Measurements from ENCODE around the gene MCM3AP. TPM values are rescaled to one million over a fixed set of nuclear protein-coding genes. Genes with fewer than 3 reads are reported as not detected.

MCM3AP gene
- total RNA-seq, 2 donors from 2014 or later: 52.7 to 102 TPM

GRCh38 chr21:46253610-46254124 is 31.7 kb downstream of the MCM3AP start:
- H3K9me3 ChIP-seq: no peaks in the 10 kb centered on the region
- WGBS, 2 donors: 77 to 87% methylated on average over 6 to 8 of the region's 8 CpGs
- TF ChIP-seq CTCF (IDR thresholded peaks at IDR 0.05): no peak
- TF ChIP-seq POLR2A (IDR thresholded peaks at IDR 0.05): no peak
- H3K4me1 ChIP-seq: no peaks in the 10 kb centered on the region
- no peaks in the 10 kb centered on the region for H3K27me3 ChIP-seq
- no peak overlapping the region for H3K27ac ChIP-seq
- DNase-seq (no peak), ATAC-seq (no peak)
- no peak overlapping the region for H3K4me3 ChIP-seq
- intact Hi-C loops (cut with DNase I): no loop called here
- peaks cover 7 to 59% of the 10 kb centered on the region in 2 donors for H3K36me3 ChIP-seq (replicated peaks in 1 of 2; ENCODE audit: insufficient read depth in 1 of 2, low read depth in 2 of 2)

- TF ChIP-seq CTCF (IDR thresholded peaks at IDR 0.05) (no peak), POLR2A (IDR thresholded peaks at IDR 0.05) (no peak)
- Histone ChIP-seq H3K27ac (no peak overlapping the region), H3K9me3 (no peaks in the 10 kb centered on the region), H3K27me3 (no peaks in the 10 kb centered on the region), H3K4me3 (no peak overlapping the region), H3K4me1 (no peaks in the 10 kb centered on the region), H3K36me3 (replicated peaks in 1 of 2; ENCODE audit: insufficient read depth in 1 of 2, low read depth in 2 of 2) (peaks cover 7 to 56% of the 10 kb centered on the region in 2 donors)
- 90 to 95% methylated on average over 4 of the region's 4 CpGs for WGBS, 2 donors
- ATAC-seq (no peak), DNase-seq (no peak)
- intact Hi-C loops (cut with DNase I): no loop called here
Measured at GRCh38 chr21:46252840-46253239, 32.6 kb downstream of the MCM3AP start.

GRCh38 chr21:46250146-46250725 is 35.2 kb downstream of the MCM3AP start:
- no peaks in the 10 kb centered on the region for H3K27me3 ChIP-seq
- 90 to 91% methylated on average over 4 to 6 of the region's 6 CpGs for WGBS, 2 donors
- H3K27ac ChIP-seq: no peak overlapping the region
- no peak overlapping the region for H3K4me3 ChIP-seq
- H3K9me3 ChIP-seq: no peaks in the 10 kb centered on the region
- no peaks in the 10 kb centered on the region for H3K4me1 ChIP-seq
- ATAC-seq (no peak), DNase-seq (no peak)
- intact Hi-C loops (cut with DNase I): no loop called here
- H3K36me3 ChIP-seq (replicated peaks in 1 of 2; ENCODE audit: insufficient read depth in 1 of 2, low read depth in 2 of 2): peaks cover 4 to 47% of the 10 kb centered on the region in 2 donors
- TF ChIP-seq POLR2A (IDR thresholded peaks at IDR 0.05) (no peak), CTCF (IDR thresholded peaks at IDR 0.05) (no peak)

- Histone ChIP-seq H3K36me3 (replicated peaks in 1 of 2; ENCODE audit: insufficient read depth in 1 of 2, low read depth in 2 of 2) (peaks cover 4 to 46% of the 10 kb centered on the region in 2 donors), H3K4me1 (no peaks in the 10 kb centered on the region), H3K4me3 (no peak overlapping the region), H3K9me3 (no peaks in the 10 kb centered on the region), H3K27me3 (no peaks in the 10 kb centered on the region), H3K27ac (no peak overlapping the region)
- DNase-seq (no peak), ATAC-seq (no peak)
- WGBS, 2 donors: 88 to 97% methylated on average over 2 of the region's 2 CpGs
- intact Hi-C loops (cut with DNase I): no loop called here
- TF ChIP-seq POLR2A (IDR thresholded peaks at IDR 0.05) (no peak), CTCF (IDR thresholded peaks at IDR 0.05) (no peak)
Measured at GRCh38 chr21:46248827-46249226, 36.6 kb downstream of the MCM3AP start.

GRCh38 chr21:46248422-46248782 is 37.0 kb downstream of the MCM3AP start:
- H3K27ac ChIP-seq: no peak overlapping the region
- no peaks in the 10 kb centered on the region for H3K9me3 ChIP-seq
- no peak for ATAC-seq
- TF ChIP-seq POLR2A (IDR thresholded peaks at IDR 0.05) (no peak), CTCF (IDR thresholded peaks at IDR 0.05) (no peak)
- H3K27me3 ChIP-seq: no peaks in the 10 kb centered on the region
- H3K36me3 ChIP-seq (replicated peaks in 1 of 2; ENCODE audit: insufficient read depth in 1 of 2, low read depth in 2 of 2): peaks cover 4 to 46% of the 10 kb centered on the region in 2 donors
- DNase-seq: no peak
- H3K4me1 ChIP-seq: no peaks in the 10 kb centered on the region
- no peak overlapping the region for H3K4me3 ChIP-seq
- WGBS, 2 donors: 85 to 90% methylated on average over 1 of the region's 1 CpG
- intact Hi-C loops (cut with DNase I): no loop called here

All from body of pancreas (tissue), 4 donors.